DOHH2 (cell line): ENCODE data around the gene RENBP.

Source experiments
- EZH2phosphoT487 ChIP-seq: fragments of 200-600 bp; sonication (generic); IDR thresholded peaks from 2 replicates; pipeline ENCODE4 v1.6.1; 2017; ENCODE audit warnings: borderline replicate concordance, mild to moderate bottlenecking, antibody characterized with exemption, low read length, moderate library complexity, mixed read lengths
- TF ChIP-seq, protein P1 (sequence below): fragments of 200-600 bp; sonication (generic); IDR thresholded peaks from one replicate; pipeline ENCODE4 v1.5.1; 2014; ENCODE audit warnings: antibody characterized with exemption, mild to moderate bottlenecking, low read depth, low read length; ENCODE audit not compliant: poor library complexity, severe bottlenecking

GRCh38 chrX:153970357-153971123, 26.1 kb upstream of the RENBP start:
- TF ChIP-seq, protein P1, sequence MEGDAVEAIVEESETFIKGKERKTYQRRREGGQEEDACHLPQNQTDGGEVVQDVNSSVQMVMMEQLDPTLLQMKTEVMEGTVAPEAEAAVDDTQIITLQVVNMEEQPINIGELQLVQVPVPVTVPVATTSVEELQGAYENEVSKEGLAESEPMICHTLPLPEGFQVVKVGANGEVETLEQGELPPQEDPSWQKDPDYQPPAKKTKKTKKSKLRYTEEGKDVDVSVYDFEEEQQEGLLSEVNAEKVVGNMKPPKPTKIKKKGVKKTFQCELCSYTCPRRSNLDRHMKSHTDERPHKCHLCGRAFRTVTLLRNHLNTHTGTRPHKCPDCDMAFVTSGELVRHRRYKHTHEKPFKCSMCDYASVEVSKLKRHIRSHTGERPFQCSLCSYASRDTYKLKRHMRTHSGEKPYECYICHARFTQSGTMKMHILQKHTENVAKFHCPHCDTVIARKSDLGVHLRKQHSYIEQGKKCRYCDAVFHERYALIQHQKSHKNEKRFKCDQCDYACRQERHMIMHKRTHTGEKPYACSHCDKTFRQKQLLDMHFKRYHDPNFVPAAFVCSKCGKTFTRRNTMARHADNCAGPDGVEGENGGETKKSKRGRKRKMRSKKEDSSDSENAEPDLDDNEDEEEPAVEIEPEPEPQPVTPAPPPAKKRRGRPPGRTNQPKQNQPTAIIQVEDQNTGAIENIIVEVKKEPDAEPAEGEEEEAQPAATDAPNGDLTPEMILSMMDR = no peak
- TF ChIP-seq EZH2phosphoT487 = no peak
